ENCODE data around the gene CCL14.

The CCL14 gene

DNA sequence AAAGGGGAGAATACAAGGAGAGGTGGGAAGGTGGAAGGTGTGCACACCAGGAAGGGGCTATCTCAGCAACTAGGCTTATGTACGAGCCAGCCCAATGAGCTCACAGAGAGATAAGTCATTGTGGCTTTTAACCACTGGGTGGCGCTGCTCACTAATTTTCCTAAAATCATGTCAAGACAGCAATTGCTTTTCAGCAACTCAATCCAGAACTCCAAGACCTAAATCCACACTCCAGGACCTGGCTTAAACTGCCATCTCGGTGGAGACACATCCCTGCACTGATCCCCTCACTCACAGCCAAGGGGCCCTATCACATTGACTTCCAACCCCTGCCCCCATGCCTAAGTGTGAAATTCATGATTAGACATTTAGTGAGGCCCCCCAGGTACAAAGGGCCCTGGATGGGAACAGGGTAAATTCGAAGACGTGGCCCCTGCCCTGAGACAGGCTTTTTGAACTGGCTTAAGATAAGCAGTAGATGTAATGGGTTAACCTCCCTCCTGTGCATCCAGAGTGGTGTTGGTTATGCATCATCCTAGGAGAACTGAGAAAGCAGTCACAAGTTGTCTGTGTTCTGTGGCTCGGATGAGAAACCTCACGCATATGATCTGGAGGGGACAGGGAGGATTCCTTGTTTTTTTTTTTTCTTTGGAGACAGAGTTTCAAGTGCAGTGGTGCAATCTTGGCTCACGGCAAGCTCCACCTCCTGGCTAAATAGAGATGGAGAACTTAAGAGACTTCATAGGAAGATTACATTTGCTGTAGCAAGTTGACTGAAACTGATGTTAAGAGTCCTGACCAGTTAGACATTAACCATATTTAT is 16.8 kb downstream of the CCL14 start:
- Histone ChIP-seq H3K9ac (ENCODE audit: low read length) (no peak overlapping the region), H3K4me3 (ENCODE audit: low read length) (no peak overlapping the region), H3K9me3 (ENCODE audit: control insufficient read depth, low read length) (no peaks in the 10 kb centered on the region), H3K36me3 (ENCODE audit: control insufficient read depth, insufficient read depth, low read length, severe bottlenecking) (no peaks in the 10 kb centered on the region), H3K4me1 (ENCODE audit: control insufficient read depth, insufficient read depth, low read length) (no peaks in the 10 kb centered on the region), H3K27me3 (replicated peaks; ENCODE audit: control insufficient read depth, insufficient read depth, low read length) (peaks cover 17% of the 10 kb centered on the region)
- peak; percentile 91 for DNase-seq (ENCODE audit: low read depth)

- Histone ChIP-seq H3K27me3 (replicated peaks; ENCODE audit: control insufficient read depth, insufficient read depth, low read length) (peaks cover 24% of the 10 kb centered on the region), H3K4me3 (ENCODE audit: low read length) (no peak overlapping the region), H3K4me1 (ENCODE audit: control insufficient read depth, insufficient read depth, low read length) (no peaks in the 10 kb centered on the region), H3K9me3 (ENCODE audit: control insufficient read depth, low read length) (no peaks in the 10 kb centered on the region), H3K9ac (ENCODE audit: low read length) (no peak overlapping the region), H3K36me3 (ENCODE audit: control insufficient read depth, insufficient read depth, low read length, severe bottlenecking) (no peaks in the 10 kb centered on the region)
- no peak for DNase-seq (ENCODE audit: low read depth)
These were observed 17.9 kb downstream of the CCL14 start for GRCh38 chr17:35968520-35969054.

DNA sequence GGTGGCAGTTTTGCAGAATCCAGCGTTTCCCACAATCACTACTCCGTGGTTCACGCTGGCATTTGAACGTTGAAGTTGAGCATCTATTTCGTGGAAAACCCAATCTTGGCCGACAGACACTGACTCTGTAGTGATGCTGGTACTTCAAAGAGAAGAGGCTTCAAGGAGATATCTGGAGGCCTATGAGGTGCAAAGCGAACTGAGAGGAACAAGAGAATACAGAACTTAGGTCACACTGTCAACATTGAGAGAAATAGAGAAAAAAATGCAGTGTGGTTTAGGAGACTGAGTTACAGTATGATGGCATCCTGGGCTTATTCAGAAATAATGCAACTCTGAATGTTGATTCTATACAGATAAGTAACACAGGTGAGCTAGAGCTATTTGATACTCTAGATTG is 21.3 kb downstream of the CCL14 start:
- Histone ChIP-seq H3K4me3 (ENCODE audit: low read length) (no peak overlapping the region), H3K36me3 (ENCODE audit: control insufficient read depth, insufficient read depth, low read length, severe bottlenecking) (no peaks in the 10 kb centered on the region), H3K4me1 (ENCODE audit: control insufficient read depth, insufficient read depth, low read length) (no peaks in the 10 kb centered on the region), H3K27me3 (replicated peaks; ENCODE audit: control insufficient read depth, insufficient read depth, low read length) (peaks cover 30% of the 10 kb centered on the region), H3K9me3 (ENCODE audit: control insufficient read depth, low read length) (no peaks in the 10 kb centered on the region), H3K9ac (ENCODE audit: low read length) (no peak overlapping the region)
- no peak for DNase-seq (ENCODE audit: low read depth)

DNA sequence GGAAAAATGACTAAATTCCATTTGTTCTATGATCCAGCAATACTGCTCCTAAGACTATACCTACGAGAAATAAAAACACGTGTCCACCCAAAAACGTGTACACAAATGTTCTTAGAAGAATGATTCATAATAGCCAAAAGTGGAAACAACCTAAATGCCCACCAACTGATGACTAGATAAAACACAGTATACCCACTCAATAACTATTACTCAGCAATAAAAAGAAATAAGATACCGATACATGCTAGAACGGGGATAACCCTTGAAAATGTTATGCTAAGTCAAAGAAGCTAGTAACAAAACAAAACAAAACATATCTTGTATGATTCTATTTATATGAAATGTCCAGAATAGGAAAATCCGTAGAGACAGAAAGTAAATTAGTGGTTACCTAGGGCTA is 22.9 kb downstream of the CCL14 start:
- Histone ChIP-seq H3K27me3 (replicated peaks; ENCODE audit: control insufficient read depth, insufficient read depth, low read length) (peaks cover 42% of the 10 kb centered on the region), H3K36me3 (ENCODE audit: control insufficient read depth, insufficient read depth, low read length, severe bottlenecking) (no peaks in the 10 kb centered on the region), H3K9ac (ENCODE audit: low read length) (no peak overlapping the region), H3K4me1 (ENCODE audit: control insufficient read depth, insufficient read depth, low read length) (no peaks in the 10 kb centered on the region), H3K4me3 (ENCODE audit: low read length) (no peak overlapping the region), H3K9me3 (ENCODE audit: control insufficient read depth, low read length) (no peaks in the 10 kb centered on the region)
- DNase-seq (ENCODE audit: low read depth), result no peak

GRCh38 chr17:35953720-35954119 is 32.8 kb downstream of the CCL14 start:
- Histone ChIP-seq H3K4me1 (ENCODE audit: control insufficient read depth, insufficient read depth, low read length) (no peaks in the 10 kb centered on the region), H3K9ac (ENCODE audit: low read length) (no peak overlapping the region), H3K9me3 (ENCODE audit: control insufficient read depth, low read length) (no peaks in the 10 kb centered on the region), H3K4me3 (ENCODE audit: low read length) (no peak overlapping the region), H3K27me3 (replicated peaks; ENCODE audit: control insufficient read depth, insufficient read depth, low read length) (peaks cover 29% of the 10 kb centered on the region), H3K36me3 (ENCODE audit: control insufficient read depth, insufficient read depth, low read length, severe bottlenecking) (no peaks in the 10 kb centered on the region)
- no peak for DNase-seq (ENCODE audit: low read depth)

DNA sequence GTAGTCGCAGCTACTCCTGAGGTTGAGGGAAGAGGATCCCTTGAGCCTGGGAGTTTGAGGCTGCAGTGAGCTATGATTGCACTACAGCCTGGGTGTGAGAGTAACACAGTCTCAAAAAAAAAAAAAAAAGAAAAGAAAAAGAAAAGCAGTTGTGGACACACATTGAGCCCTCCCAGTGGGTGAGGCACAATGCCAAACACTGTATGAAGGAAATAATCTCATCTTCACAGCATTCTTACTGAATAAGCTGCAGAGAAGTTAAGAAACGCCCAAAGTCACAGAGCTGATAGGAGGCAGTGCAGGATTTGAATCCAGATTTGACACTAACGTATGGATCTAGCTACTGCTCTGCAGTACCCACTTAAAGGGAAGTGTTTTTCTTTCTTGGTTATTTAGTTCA is 37.1 kb downstream of the CCL14 start:
- no peaks in the 10 kb centered on the region for H3K4me1 ChIP-seq (ENCODE audit: control insufficient read depth, insufficient read depth, low read length)
- H3K36me3 ChIP-seq (ENCODE audit: control insufficient read depth, insufficient read depth, low read length, severe bottlenecking), result no peaks in the 10 kb centered on the region
- H3K27me3 ChIP-seq (replicated peaks; ENCODE audit: control insufficient read depth, insufficient read depth, low read length), result peaks cover 15% of the 10 kb centered on the region
- no peak overlapping the region for H3K4me3 ChIP-seq (ENCODE audit: low read length)
- DNase-seq (ENCODE audit: low read depth), result no peak
- no peaks in the 10 kb centered on the region for H3K9me3 ChIP-seq (ENCODE audit: control insufficient read depth, low read length)
- no peak overlapping the region for H3K9ac ChIP-seq (ENCODE audit: low read length)

DNA sequence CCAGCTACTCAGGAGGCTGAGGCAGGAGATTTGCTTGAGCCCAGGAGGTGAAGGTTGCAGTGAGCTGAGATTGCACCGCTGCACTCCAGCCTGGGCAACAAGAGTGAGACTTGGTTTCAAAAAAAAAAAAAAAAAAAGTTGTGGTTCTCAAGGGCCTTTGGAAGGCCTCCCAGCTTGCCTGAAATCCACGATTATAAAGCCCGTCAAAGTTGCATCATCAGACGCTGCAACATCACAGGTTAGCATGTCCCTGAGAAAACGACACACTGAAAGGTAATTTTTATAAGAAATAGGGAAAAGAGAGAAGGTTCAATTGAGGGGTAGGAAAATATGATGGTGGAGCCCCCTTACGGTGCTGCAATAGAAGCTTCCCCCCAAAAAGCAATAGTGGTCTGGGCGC is 38.4 kb downstream of the CCL14 start:
- H3K27me3 ChIP-seq (replicated peaks; ENCODE audit: control insufficient read depth, insufficient read depth, low read length), result peaks cover 22% of the 10 kb centered on the region
- H3K4me1 ChIP-seq (ENCODE audit: control insufficient read depth, insufficient read depth, low read length), result no peaks in the 10 kb centered on the region
- no peak overlapping the region for H3K4me3 ChIP-seq (ENCODE audit: low read length)
- no peaks in the 10 kb centered on the region for H3K36me3 ChIP-seq (ENCODE audit: control insufficient read depth, insufficient read depth, low read length, severe bottlenecking)
- no peak for DNase-seq (ENCODE audit: low read depth)
- H3K9ac ChIP-seq (ENCODE audit: low read length), result no peak overlapping the region
- no peaks in the 10 kb centered on the region for H3K9me3 ChIP-seq (ENCODE audit: control insufficient read depth, low read length)

GRCh38 chr17:35947156-35947585 is 39.4 kb downstream of the CCL14 start:
- Histone ChIP-seq H3K36me3 (ENCODE audit: control insufficient read depth, insufficient read depth, low read length, severe bottlenecking) (no peaks in the 10 kb centered on the region), H3K9ac (ENCODE audit: low read length) (no peak overlapping the region), H3K4me3 (ENCODE audit: low read length) (no peak overlapping the region), H3K27me3 (replicated peaks; ENCODE audit: control insufficient read depth, insufficient read depth, low read length) (peaks cover 30% of the 10 kb centered on the region), H3K9me3 (ENCODE audit: control insufficient read depth, low read length) (no peaks in the 10 kb centered on the region), H3K4me1 (ENCODE audit: control insufficient read depth, insufficient read depth, low read length) (no peaks in the 10 kb centered on the region)
- peak; percentile 65 for DNase-seq (ENCODE audit: low read depth)

DNA sequence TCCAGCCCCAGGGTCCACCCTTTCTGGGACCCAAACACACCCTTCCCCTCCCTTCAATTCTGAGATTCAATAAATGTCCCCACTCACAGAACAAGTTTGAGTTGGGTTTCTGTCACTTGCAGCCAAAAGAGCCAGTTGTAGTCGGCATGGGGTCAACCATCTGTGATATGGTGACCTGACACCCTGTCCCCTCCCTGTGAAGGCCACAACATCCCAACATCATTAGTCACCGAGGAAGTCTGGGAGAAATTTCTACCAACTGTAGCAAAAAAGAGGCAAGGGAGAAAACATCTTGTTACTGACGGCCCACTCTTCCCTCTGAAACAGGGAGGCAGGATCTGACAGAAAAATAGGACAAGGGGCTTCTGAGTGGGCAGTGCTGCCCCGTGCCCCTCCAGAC is 42.4 kb downstream of the CCL14 start:
- no peaks in the 10 kb centered on the region for H3K9me3 ChIP-seq (ENCODE audit: control insufficient read depth, low read length)
- no peak overlapping the region for H3K9ac ChIP-seq (ENCODE audit: low read length)
- H3K4me3 ChIP-seq (ENCODE audit: low read length), result no peak overlapping the region
- peaks cover 18% of the 10 kb centered on the region for H3K27me3 ChIP-seq (replicated peaks; ENCODE audit: control insufficient read depth, insufficient read depth, low read length)
- H3K36me3 ChIP-seq (ENCODE audit: control insufficient read depth, insufficient read depth, low read length, severe bottlenecking), result no peaks in the 10 kb centered on the region
- H3K4me1 ChIP-seq (ENCODE audit: control insufficient read depth, insufficient read depth, low read length), result no peaks in the 10 kb centered on the region
- DNase-seq (ENCODE audit: low read depth), result no peak

DNA sequence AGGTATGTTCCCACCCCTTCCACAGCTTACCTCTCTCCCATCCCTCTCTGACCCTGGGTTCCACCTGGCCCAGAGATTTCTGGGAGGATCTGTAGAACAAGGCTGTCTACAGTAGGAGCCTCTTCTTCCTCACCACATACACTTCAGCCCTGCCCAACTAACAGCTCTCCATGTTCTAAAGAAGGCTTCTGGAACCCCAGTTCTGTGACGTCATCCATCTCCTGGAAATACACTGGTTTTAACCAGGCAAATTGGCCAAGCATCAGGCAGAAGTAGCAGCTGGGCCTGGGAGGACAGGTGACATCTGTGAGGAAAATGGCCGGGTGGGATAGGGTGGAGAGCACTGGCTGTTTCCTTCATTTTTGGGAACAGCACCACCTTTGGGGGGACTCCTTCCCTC is 43.0 kb downstream of the CCL14 start, which contains the start of gene LYZL6:
TSS of gene LYZL6 (minus strand) at position 177 of the 400 bp plus-strand sequence. CDS start 4,357 bp downstream, outside the sequence.
- no peaks in the 10 kb centered on the region for H3K4me1 ChIP-seq (ENCODE audit: control insufficient read depth, insufficient read depth, low read length)
- no peak for DNase-seq (ENCODE audit: low read depth)

GRCh38 chr17:35942588-35943186 is 43.8 kb downstream of the CCL14 start:
- Histone ChIP-seq H3K9ac (ENCODE audit: low read length) (no peak overlapping the region), H3K27me3 (replicated peaks; ENCODE audit: control insufficient read depth, insufficient read depth, low read length) (peaks cover 18% of the 10 kb centered on the region), H3K9me3 (ENCODE audit: control insufficient read depth, low read length) (no peaks in the 10 kb centered on the region), H3K36me3 (ENCODE audit: control insufficient read depth, insufficient read depth, low read length, severe bottlenecking) (no peaks in the 10 kb centered on the region), H3K4me3 (ENCODE audit: low read length) (no peak overlapping the region), H3K4me1 (ENCODE audit: control insufficient read depth, insufficient read depth, low read length) (no peaks in the 10 kb centered on the region)
- DNase-seq (ENCODE audit: low read depth), result no peak

More for the DNA sequence above, 43.0 kb downstream of the CCL14 start, which contains the start of gene LYZL6:
- H3K9ac ChIP-seq (ENCODE audit: low read length), result no peak within 1 kb of the TSS
- no peaks in the 10 kb centered on the region for H3K36me3 ChIP-seq (ENCODE audit: control insufficient read depth, insufficient read depth, low read length, severe bottlenecking)
- H3K4me3 ChIP-seq (ENCODE audit: low read length), result no peak within 1 kb of the TSS
- H3K27me3 ChIP-seq (replicated peaks; ENCODE audit: control insufficient read depth, insufficient read depth, low read length), result peaks cover 18% of the 10 kb centered on the region
- H3K9me3 ChIP-seq (ENCODE audit: control insufficient read depth, low read length), result no peaks in the 10 kb centered on the region

Measured in adipocyte (in vitro differentiated cells).